H9 (cell line): ENCODE data around the gene LMX1A. TPM values are rescaled to one million over a fixed set of nuclear protein-coding genes. Genes with fewer than 3 reads are reported as not detected.

Experiments used
- DNase-seq: peaks from one replicate; pipeline ENCODE4 v3.0.0-alpha.2; 2017
- H2AFZ ChIP-seq: one replicate; pipeline ENCODE4 v1.6.1; 2013; ENCODE audit warnings: mild to moderate bottlenecking, low read length, control low read depth, moderate library complexity
- H2AK5ac ChIP-seq: 2 replicates; pipeline ENCODE4 v1.6.1; 2013; ENCODE audit warnings: low read length, control low read depth, mixed read lengths; ENCODE audit not compliant: insufficient read length
- H2BK120ac ChIP-seq: one replicate; pipeline ENCODE4 v1.6.1; 2013; ENCODE audit warnings: low read depth, mild to moderate bottlenecking, low read length, control low read depth, inconsistent platforms; ENCODE audit not compliant: poor library complexity, severe bottlenecking
- H2BK12ac ChIP-seq: 2 replicates; pipeline ENCODE4 v1.6.1; 2013; ENCODE audit warnings: low read length, control low read depth, mixed read lengths, low read depth; ENCODE audit not compliant: insufficient read length
- H2BK15ac ChIP-seq: 2 replicates; pipeline ENCODE4 v1.6.1; 2013; ENCODE audit warnings: low read depth, low read length, control low read depth
- H2BK20ac ChIP-seq: one replicate; pipeline ENCODE4 v1.6.1; 2013; ENCODE audit warnings: low read depth, mild to moderate bottlenecking, low read length, control low read depth, inconsistent platforms; ENCODE audit not compliant: poor library complexity, severe bottlenecking
- H2BK5ac ChIP-seq: 2 replicates; pipeline ENCODE4 v1.6.1; 2013; ENCODE audit warnings: low read length, control low read depth, mixed read lengths; ENCODE audit not compliant: insufficient read length
- H3K14ac ChIP-seq: 2 replicates; pipeline ENCODE4 v1.6.1; 2013; ENCODE audit warnings: low read length, control low read depth; ENCODE audit not compliant: insufficient read depth
- H3K18ac ChIP-seq: 2 replicates; pipeline ENCODE4 v1.6.1; 2013; ENCODE audit warnings: low read depth, mild to moderate bottlenecking, mixed read lengths, low read length, control low read depth; ENCODE audit not compliant: insufficient read length
- H3K23ac ChIP-seq: 2 replicates; pipeline ENCODE4 v1.6.1; 2013; ENCODE audit warnings: low read length, control low read depth, mixed read lengths, low read depth; ENCODE audit not compliant: insufficient read length
- H3K23me2 ChIP-seq: 2 replicates; pipeline ENCODE4 v1.6.1; 2013; ENCODE audit warnings: low read depth, mild to moderate bottlenecking, mixed read lengths, low read length, control low read depth; ENCODE audit not compliant: insufficient read length, poor library complexity, severe bottlenecking
- H3K27ac ChIP-seq: 2 replicates; pipeline ENCODE4 v1.5.1; 2013; ENCODE audit warnings: low read length, control low read depth, mixed read lengths, low read depth; ENCODE audit not compliant: insufficient read length
- H3K27me3 ChIP-seq: 2 replicates; pipeline ENCODE4 v1.6.1; 2013; ENCODE audit warnings: low read length, control low read depth, inconsistent platforms; ENCODE audit not compliant: insufficient read depth
- H3K4ac ChIP-seq: 2 replicates; pipeline ENCODE4 v1.6.1; 2013; ENCODE audit warnings: low read depth, mild to moderate bottlenecking, control low read depth, inconsistent platforms, low read length, moderate library complexity
- H3K4me1 ChIP-seq: 2 replicates; pipeline ENCODE4 v1.6.1; 2013; ENCODE audit warnings: low read length, control low read depth, inconsistent platforms; ENCODE audit not compliant: insufficient read depth
- H3K4me2 ChIP-seq: 2 replicates; pipeline ENCODE4 v1.6.1; 2013; ENCODE audit warnings: low read length, control low read depth, mixed read lengths; ENCODE audit not compliant: insufficient read length, insufficient read depth
- H3K56ac ChIP-seq: 2 replicates; pipeline ENCODE4 v1.6.1; 2013; ENCODE audit warnings: low read depth, mild to moderate bottlenecking, mixed read lengths, low read length, control low read depth; ENCODE audit not compliant: insufficient read length
- H3K79me1 ChIP-seq: 2 replicates; pipeline ENCODE4 v1.6.1; 2013; ENCODE audit warnings: low read depth, mild to moderate bottlenecking, moderate library complexity, low read length, control low read depth, inconsistent platforms; ENCODE audit not compliant: insufficient read depth, poor library complexity, severe bottlenecking
- H3K79me2 ChIP-seq: 2 replicates; pipeline ENCODE4 v1.6.1; 2013; ENCODE audit warnings: low read length, control low read depth, inconsistent platforms; ENCODE audit not compliant: insufficient read depth
- H3K9ac ChIP-seq: 2 replicates; pipeline ENCODE4 v1.6.1; 2013; ENCODE audit warnings: low read length, control low read depth, mixed read lengths; ENCODE audit not compliant: insufficient read length; ENCODE audit errors: extremely low read depth
- H3K9me3 ChIP-seq: one replicate; pipeline ENCODE4 v1.6.1; 2013; ENCODE audit warnings: low read depth, low read length, inconsistent platforms; ENCODE audit not compliant: control insufficient read depth
- H3T11ph ChIP-seq: one replicate; pipeline ENCODE4 v1.6.1; 2013; ENCODE audit warnings: mild to moderate bottlenecking, low read length, control low read depth, inconsistent platforms
- H4K20me1 ChIP-seq: one replicate; pipeline ENCODE4 v1.6.1; 2013; ENCODE audit not compliant: control insufficient read depth, insufficient read length, insufficient read depth
- H4K5ac ChIP-seq: 2 replicates; pipeline ENCODE4 v1.6.1; 2013; ENCODE audit warnings: low read depth, mild to moderate bottlenecking, mixed read lengths, low read length, control low read depth; ENCODE audit not compliant: insufficient read length
- H4K8ac ChIP-seq: replicated peaks from 2 replicates; pipeline ENCODE4 v1.6.1; 2013; ENCODE audit warnings: low read length, control low read depth, mixed read lengths, low read depth; ENCODE audit not compliant: insufficient read length
- H4K91ac ChIP-seq: 2 replicates; pipeline ENCODE4 v1.6.1; 2013; ENCODE audit warnings: low read depth, mild to moderate bottlenecking, moderate library complexity, mixed read lengths, low read length, control low read depth; ENCODE audit not compliant: insufficient read length
- H3K27ac Mint-ChIP-seq, 3 experiments: 2 replicates in 2 of 3; 3 replicates in 1 of 3; pipeline ENCODE4 v1.8.0; 2020 to 2021; ENCODE audit warnings: mixed read lengths in 3 of 3, mild to moderate bottlenecking in 1 of 3, moderate library complexity in 1 of 3
- H3K27me3 Mint-ChIP-seq: 2 replicates; pipeline ENCODE4 v1.8.0; 2021; ENCODE audit warnings: low read depth, mild to moderate bottlenecking, moderate library complexity, mixed read lengths
- H3K36me3 Mint-ChIP-seq, 3 experiments: 2 replicates in 2 of 3; 3 replicates in 1 of 3; pipeline ENCODE4 v1.8.0; 2020 to 2021; ENCODE audit warnings: low read depth in 3 of 3, mixed read lengths in 3 of 3; ENCODE audit not compliant: insufficient read depth in 1 of 3
- H3K4me1 Mint-ChIP-seq, 2 experiments: 2 replicates each; pipeline ENCODE4 v1.8.0; 2020; ENCODE audit warnings: mixed read lengths in 2 of 2
- H3K4me3 Mint-ChIP-seq, 2 experiments: 2 replicates in 1 of 2; 3 replicates in 1 of 2; pipeline ENCODE4 v1.8.0; 2020 to 2021; ENCODE audit warnings: mild to moderate bottlenecking in 2 of 2, mixed read lengths in 2 of 2, moderate library complexity in 1 of 2
- H3K9me3 Mint-ChIP-seq, 2 experiments: 2 replicates in 1 of 2; 3 replicates in 1 of 2; pipeline ENCODE4 v1.8.0; 2020; ENCODE audit warnings: mild to moderate bottlenecking in 2 of 2, mixed read lengths in 2 of 2, moderate library complexity in 1 of 2
- CTCF ChIP-seq: fragments of 200-600 bp; sonication (generic); conservative IDR thresholded peaks from 3 replicates; pipeline ENCODE4 v1.8.0; 2021; ENCODE audit warnings: antibody characterized with exemption, mild to moderate bottlenecking
- WGBS: extraction: QIAGEN DNeasy Blood & Tissue Kit; methylation state at CpG from one replicate; pipeline ENCODE4 v1.1.7; 2013; ENCODE audit warnings: missing lambda C conversion rate, low lambda C conversion rate, mixed read lengths; ENCODE audit not compliant: insufficient read length; ENCODE audit errors: extremely low coverage; 5-methylcytosine and 5-hydroxymethylcytosine counted together
- total RNA-seq: library from RNA; stranded (reverse); gene quantifications from 2 replicates; pipeline ENCODE4 v1.2.1, GENCODE V29; 2021

LMX1A gene
- total RNA-seq, 1 experiment from 2014 or later: not detected

- Histone ChIP-seq H2AFZ (no peak overlapping the region), H3K4ac (no peak overlapping the region), H2BK12ac (no peak overlapping the region), H3T11ph (no peak overlapping the region), H3K18ac (no peak overlapping the region), H4K20me1 (no peaks in the 10 kb centered on the region), H3K4me1 (no peaks in the 10 kb centered on the region), H3K9me3 (no peaks in the 10 kb centered on the region), H3K23me2 (no peaks in the 10 kb centered on the region), H2BK20ac (no peak overlapping the region), H3K27me3 (no peaks in the 10 kb centered on the region), H2BK5ac (no peak overlapping the region), H3K4me2 (no peak overlapping the region), H2AK5ac (no peak overlapping the region), H4K5ac (no peak overlapping the region), H3K79me2 (no peaks in the 10 kb centered on the region), H3K23ac (no peak overlapping the region), H3K9ac (no peak overlapping the region), H2BK120ac (no peak overlapping the region), H4K91ac (no peak overlapping the region), H3K27ac (no peak overlapping the region), H3K79me1 (no peaks in the 10 kb centered on the region), H2BK15ac (no peak overlapping the region), H3K56ac (no peak overlapping the region), H3K14ac (no peak overlapping the region), H4K8ac (no peak overlapping the region)
- Mint-ChIP-seq H3K4me1 (no peaks in the 10 kb centered on the region), H3K27me3 (peaks cover 5% of the 10 kb centered on the region), H3K36me3 (no peaks in the 10 kb centered on the region), H3K9me3 (no peaks in the 10 kb centered on the region), H3K27ac (no peak overlapping the region), H3K4me3 (no peak overlapping the region)
- TF ChIP-seq CTCF: no peak
- DNase-seq: no peak
- WGBS: no CpG with 5 or more reads among the region's 4 CpGs
Observed at GRCh38 chr1:165189913-165190312, 166.6 kb downstream of the LMX1A start.
